AG04449 (cell line): Measurements from ENCODE around the gene SLC17A7.

Experiments used
- CTCF ChIA-PET: fragments of 350-600 bp; formaldehyde crosslinking; extraction: SDS; loops from one replicate; lab custom pipeline; 2021; ENCODE audit warnings: antibody characterized with exemption; lab: Yijun Ruan, JAX
- POLR2A ChIA-PET: fragments of 400-600, 350-600 bp; formaldehyde crosslinking; extraction: SDS; loops from one replicate; lab custom pipeline; 2020; ENCODE audit warnings: antibody characterized with exemption, inconsistent platforms; lab: Yijun Ruan, JAX
- DNase-seq: peaks from one replicate; pipeline ENCODE4 v3.0.0-alpha.2; 2010; ENCODE audit warnings: low read depth, low spot score
- H3K4me3 ChIP-seq: 2 replicates; pipeline ENCODE4 v1.5.1; 2011; ENCODE audit warnings: low read depth, mild to moderate bottlenecking, control low read depth, low read length
- TF ChIP-seq, protein P1 (sequence below): IDR thresholded peaks from one replicate; pipeline ENCODE4 v1.5.1; 2011; ENCODE audit warnings: mild to moderate bottlenecking, moderate library complexity, low read length, control low read depth, inconsistent platforms; ENCODE audit not compliant: insufficient read depth; ENCODE audit errors: missing control alignments

Gene SLC17A7

DNA sequence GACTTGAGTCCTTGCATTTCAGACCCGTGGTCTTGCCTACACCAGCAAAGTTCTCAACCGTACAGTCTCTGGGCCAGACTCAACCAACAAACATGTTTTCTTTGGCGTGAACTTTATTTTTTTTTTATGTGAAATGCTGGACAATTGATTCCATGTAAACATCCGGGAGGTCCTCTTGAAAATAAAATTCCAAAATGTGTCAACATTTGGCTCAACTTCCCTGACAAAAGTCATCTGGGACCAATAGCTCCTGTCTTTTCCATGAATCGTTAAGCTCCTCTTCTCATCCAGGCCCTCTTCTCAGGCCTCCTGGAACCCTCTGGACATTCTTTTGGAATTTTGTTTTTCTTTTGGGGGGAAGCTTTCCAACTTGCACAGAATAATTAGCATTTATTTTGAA, 14.4 kb upstream of the SLC17A7 start:
- TF ChIP-seq, protein P1, sequence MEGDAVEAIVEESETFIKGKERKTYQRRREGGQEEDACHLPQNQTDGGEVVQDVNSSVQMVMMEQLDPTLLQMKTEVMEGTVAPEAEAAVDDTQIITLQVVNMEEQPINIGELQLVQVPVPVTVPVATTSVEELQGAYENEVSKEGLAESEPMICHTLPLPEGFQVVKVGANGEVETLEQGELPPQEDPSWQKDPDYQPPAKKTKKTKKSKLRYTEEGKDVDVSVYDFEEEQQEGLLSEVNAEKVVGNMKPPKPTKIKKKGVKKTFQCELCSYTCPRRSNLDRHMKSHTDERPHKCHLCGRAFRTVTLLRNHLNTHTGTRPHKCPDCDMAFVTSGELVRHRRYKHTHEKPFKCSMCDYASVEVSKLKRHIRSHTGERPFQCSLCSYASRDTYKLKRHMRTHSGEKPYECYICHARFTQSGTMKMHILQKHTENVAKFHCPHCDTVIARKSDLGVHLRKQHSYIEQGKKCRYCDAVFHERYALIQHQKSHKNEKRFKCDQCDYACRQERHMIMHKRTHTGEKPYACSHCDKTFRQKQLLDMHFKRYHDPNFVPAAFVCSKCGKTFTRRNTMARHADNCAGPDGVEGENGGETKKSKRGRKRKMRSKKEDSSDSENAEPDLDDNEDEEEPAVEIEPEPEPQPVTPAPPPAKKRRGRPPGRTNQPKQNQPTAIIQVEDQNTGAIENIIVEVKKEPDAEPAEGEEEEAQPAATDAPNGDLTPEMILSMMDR: no peak
- CTCF ChIA-PET: interaction anchor here (1.3 to 6.2 kb wide), 2 partner anchors 9 to 17 kb away, joined by 4 to 40 read pairs; partner anchors contain the start of gene FLT3LG
- H3K4me3 ChIP-seq: no peak overlapping the region
- no peak for DNase-seq
- POLR2A ChIA-PET: interaction anchor here (1.0 kb wide), 1 partner anchor 72 kb away, joined by 3 read pairs; the partner anchor contains the start of gene RCN3

DNA sequence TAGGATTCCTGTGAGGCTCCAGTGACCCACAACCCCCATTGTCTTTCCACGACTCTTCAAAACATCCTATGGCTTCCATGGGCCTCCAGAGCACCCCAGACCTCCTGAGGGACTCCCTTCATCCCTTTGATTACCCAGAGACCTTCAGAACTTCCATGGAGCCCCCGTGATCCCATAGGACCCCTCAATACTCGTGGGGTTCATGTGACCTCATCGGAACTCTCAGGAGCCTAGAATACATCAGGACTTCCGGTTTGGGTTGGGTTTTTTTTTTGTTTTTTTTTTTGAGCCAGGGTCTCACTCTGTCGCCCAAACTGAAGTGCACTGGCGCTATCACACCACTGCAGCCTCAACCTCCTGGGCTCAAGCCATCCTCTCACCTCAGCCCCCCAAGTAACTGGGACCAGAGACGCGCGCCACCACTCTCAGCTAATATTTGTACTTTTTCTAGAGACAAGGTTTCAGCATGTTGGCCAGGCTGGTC, 12.5 kb upstream of the SLC17A7 start:
- H3K4me3 ChIP-seq: peak overlapping the region; percentile 72
- DNase-seq: no peak
- POLR2A ChIA-PET: interaction anchor here (1.0 kb wide), 1 partner anchor 127 kb away, joined by 5 read pairs; the partner anchor contains the start of genes NOSIP and PRRG2
- CTCF ChIA-PET: interaction anchor here (0.7 to 6.2 kb wide), 6 partner anchors 11 to 228 kb away, joined by 3 to 40 read pairs (median 4); partner anchors contain the start of gene FLT3LG
- TF ChIP-seq, protein P1: no peak

DNA sequence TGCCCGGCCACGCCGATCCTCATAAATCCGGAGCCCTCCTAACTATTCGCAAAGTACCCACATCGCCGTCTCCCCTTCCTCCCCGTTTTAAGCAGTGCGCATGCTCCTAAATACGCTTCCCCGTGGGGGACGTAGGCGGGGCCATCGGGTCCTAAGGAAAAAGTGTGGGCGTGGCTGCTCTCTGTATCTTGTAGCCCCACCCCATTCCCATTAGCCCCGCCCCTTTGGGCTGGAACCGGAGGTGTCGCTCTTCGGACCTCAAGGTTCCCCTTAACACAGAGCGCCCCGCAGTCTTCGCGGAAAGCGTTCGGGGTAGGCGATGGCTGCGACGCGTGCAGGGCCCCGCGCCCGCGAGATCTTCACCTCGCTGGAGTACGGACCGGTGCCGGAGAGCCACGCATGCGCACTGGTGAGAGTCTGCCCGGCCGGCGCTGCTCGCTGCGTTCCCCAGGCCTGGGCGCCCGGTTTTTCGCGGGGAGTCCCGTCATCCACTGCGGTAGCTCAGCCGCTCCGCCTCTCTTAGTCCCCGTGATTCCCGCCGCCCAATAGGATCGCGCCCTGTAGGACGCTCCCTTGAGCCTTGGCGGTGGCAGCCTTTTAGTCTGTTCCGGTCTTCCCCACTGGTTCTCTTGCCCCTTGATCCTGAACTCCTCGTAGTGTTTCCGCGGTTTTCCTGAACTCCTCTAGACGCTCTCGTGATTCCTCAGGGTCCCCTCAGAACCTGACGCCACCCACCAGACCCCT, 11.9 kb upstream of the SLC17A7 start, which contains the start of gene ALDH16A1:
Gene ALDH16A1, plus strand, starts transcription at position 213 of the 744 bp plus-strand sequence. Its CDS starts 107 bp downstream, at position 320.
- peak; percentile 85 for DNase-seq
- peak within 1 kb of the TSS; percentile 72 for H3K4me3 ChIP-seq
- ChIA-PET POLR2A (interaction anchor here (1.0 kb wide), 1 partner anchor 128 kb away, joined by 5 read pairs; the partner anchor contains the start of genes NOSIP and PRRG2), CTCF (interaction anchor here (0.8 to 6.2 kb wide), 7 partner anchors 10 to 227 kb away, joined by 3 to 40 read pairs (median 3); partner anchors contain the start of gene FLT3LG)
- TF ChIP-seq, protein P1: no peak

DNA sequence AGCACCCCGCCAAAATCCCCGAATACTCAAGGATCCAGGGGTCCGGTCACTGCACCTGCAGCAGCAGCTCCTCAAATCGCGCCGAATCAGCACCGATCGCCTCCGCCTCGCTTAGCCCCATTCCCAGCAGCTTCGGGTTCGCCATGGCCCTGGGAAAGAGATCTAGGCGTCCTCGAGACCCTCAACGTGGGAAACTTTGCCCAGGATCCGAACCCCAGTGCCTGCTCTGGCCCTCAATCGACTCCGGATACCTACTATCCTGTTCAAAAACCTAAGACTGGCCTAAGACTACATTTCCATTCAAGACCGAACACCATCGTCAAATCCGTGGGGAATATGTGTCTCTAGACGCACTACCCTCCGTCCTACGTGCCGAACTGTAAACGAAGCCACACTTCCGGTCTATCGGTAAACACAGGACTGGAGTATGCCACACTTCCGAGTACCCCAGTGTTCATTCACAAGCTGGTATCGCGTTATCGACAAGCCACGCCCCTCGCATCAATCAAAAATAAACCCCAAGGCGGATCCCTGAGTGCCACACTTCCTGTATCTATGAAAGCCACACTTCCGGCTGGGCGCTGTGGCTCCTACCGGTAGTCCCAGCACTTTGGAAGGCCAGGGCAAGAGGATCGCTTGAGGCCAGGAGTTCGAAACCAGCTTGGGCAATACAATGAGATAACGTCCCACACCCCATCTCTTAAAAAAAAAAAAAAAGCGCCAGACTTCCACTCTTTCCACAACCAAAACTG, 10.3 kb upstream of the SLC17A7 start, which contains the start of gene PIH1D1:
Gene PIH1D1, minus strand, starts transcription at position 385 of the 752 bp plus-strand sequence. Its CDS starts 240 bp downstream, at position 145.
- POLR2A ChIA-PET: interaction anchor here (0.6 to 1.0 kb wide), 4 partner anchors 36 to 206 kb away, joined by 3 read pairs; partner anchors contain the start of genes RPL13A, RPS11 and TEAD2
- H3K4me3 ChIP-seq: peak within 1 kb of the TSS; percentile 96
- DNase-seq: peak; percentile 95
- TF ChIP-seq, protein P1: peak; percentile 11
- CTCF ChIA-PET: interaction anchor here (1.1 to 6.2 kb wide), 3 partner anchors 19 to 119 kb away, joined by 3 to 40 read pairs (median 3); partner anchors contain the start of gene FLT3LG

DNA sequence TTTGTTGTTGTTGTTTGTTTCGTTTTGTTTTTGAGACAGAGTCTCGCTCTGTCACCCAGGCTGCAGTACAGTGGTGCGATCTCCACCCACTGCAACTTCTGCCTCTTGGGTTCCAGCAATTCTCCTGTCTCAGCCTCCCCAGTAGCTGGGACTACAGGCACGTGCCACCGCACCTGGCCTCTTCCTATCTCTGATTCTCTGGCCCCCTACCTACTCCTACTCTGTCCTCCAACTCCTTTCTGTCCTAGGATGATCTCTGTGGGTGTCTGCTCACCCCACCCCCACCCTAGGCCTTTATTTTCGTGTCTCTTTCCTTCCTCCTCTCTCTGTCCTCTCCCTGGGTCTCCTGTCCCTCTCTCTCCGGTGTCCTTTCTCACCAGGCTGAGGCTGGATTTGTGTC, 9.1 kb upstream of the SLC17A7 start:
- CTCF ChIA-PET: interaction anchor here (1.0 to 1.3 kb wide), 3 partner anchors 44 to 97 kb away, joined by 3 read pairs; no protein-coding TSS in a partner anchor
- peak overlapping the region; percentile 40 for H3K4me3 ChIP-seq
- DNase-seq: no peak
- POLR2A ChIA-PET: no interaction called here
- TF ChIP-seq, protein P1: no peak
